SK-N-SH (cell line): Measurements from ENCODE around the gene SULT1B1. TPM values are rescaled to one million over a fixed set of nuclear protein-coding genes. Genes with fewer than 3 reads are reported as not detected.

Source experiments
- CTCF ChIA-PET: fragments of 300-600, 350-600 bp; formaldehyde crosslinking; extraction: SDS; loops from one replicate; lab custom pipeline; 2021; lab: Yijun Ruan, JAX
- POLR2A ChIA-PET: fragments of 350-600 bp; sonication (Branson Sonifier 250); formaldehyde crosslinking; extraction: SDS; loops from one replicate; lab custom pipeline; 2020; ENCODE audit warnings: antibody characterized with exemption, inconsistent platforms; lab: Yijun Ruan, JAX
- DNase-seq: peaks from one replicate; pipeline ENCODE4 v3.0.0; 2012
- H2AFZ ChIP-seq: fragments of 200-600 bp; sonication (generic); 2 replicates; pipeline ENCODE4 v1.8.1; 2016; ENCODE audit warnings: antibody characterized with exemption, mild to moderate bottlenecking, low read depth
- H3F3A ChIP-seq: fragments of 200-600 bp; sonication (generic); replicated peaks from 2 replicates; pipeline ENCODE3; 2016; ENCODE audit warnings: antibody characterized with exemption, mild to moderate bottlenecking; ENCODE audit not compliant: insufficient read depth
- H3K27ac ChIP-seq, 2 experiments: fragments of 200-500 bp in 1 of 2; fragments of 200-600 bp in 1 of 2; sonication (Bioruptor generic) in 1 of 2; sonication (generic), shearing (Covaris generic) in 1 of 2; 2 replicates each; pipeline versions ENCODE4 v1.5.1 to v1.6.1; 2014 to 2016; ENCODE audit warnings: low read depth in 2 of 2, inconsistent platforms in 1 of 2, low read length in 1 of 2, mild to moderate bottlenecking in 1 of 2, mixed read lengths in 1 of 2
- H3K27me3 ChIP-seq: fragments of 200-600 bp; sonication (generic), shearing (Covaris generic); 2 replicates; pipeline ENCODE4 v1.6.1; 2016; ENCODE audit warnings: mixed run types; ENCODE audit not compliant: insufficient read depth
- H3K36me3 ChIP-seq, 2 experiments: fragments of 200-500 bp in 1 of 2; fragments of 200-600 bp in 1 of 2; sonication (Bioruptor generic) in 1 of 2; sonication (generic) in 1 of 2; replicated peaks in 1 of 2; 2 replicates each; pipeline versions ENCODE3 to v1.5.1; 2014 to 2016; ENCODE audit warnings: low read length in 1 of 2, mild to moderate bottlenecking in 1 of 2; ENCODE audit not compliant: insufficient read depth in 2 of 2, control insufficient read depth in 1 of 2
- H3K4me1 ChIP-seq, 2 experiments: fragments of 200-500 bp in 1 of 2; fragments of 200-600 bp in 1 of 2; sonication (Bioruptor generic) in 1 of 2; sonication (generic), shearing (Covaris generic) in 1 of 2; 2 replicates each; pipeline versions ENCODE4 v1.5.1 to v1.6.1; 2014 to 2016; ENCODE audit warnings: low read depth in 1 of 2, low read length in 1 of 2, mixed run types in 1 of 2; ENCODE audit not compliant: insufficient read depth in 2 of 2, control insufficient read depth in 1 of 2
- H3K4me2 ChIP-seq: fragments of 200-600 bp; sonication (generic), shearing (Covaris generic); 2 replicates; pipeline ENCODE4 v1.6.1; 2017; ENCODE audit warnings: mixed run types
- H3K4me3 ChIP-seq, 2 experiments: fragments of 200-500 bp in 1 of 2; fragments of 200-600 bp in 1 of 2; sonication (Bioruptor generic) in 1 of 2; sonication (generic), shearing (Covaris generic) in 1 of 2; 2 replicates each; pipeline versions ENCODE4 v1.5.1 to v1.8.1; 2014 to 2016; ENCODE audit warnings: low read depth in 2 of 2, inconsistent platforms in 1 of 2, low read length in 1 of 2, mild to moderate bottlenecking in 1 of 2, mixed read lengths in 1 of 2, moderate library complexity in 1 of 2
- H3K79me2 ChIP-seq: fragments of 200-600 bp; sonication (generic); 2 replicates; pipeline ENCODE4 v1.8.1; 2017; ENCODE audit warnings: mild to moderate bottlenecking; ENCODE audit not compliant: insufficient read depth
- H3K9ac ChIP-seq: fragments of 200-600 bp; sonication (generic); 2 replicates; pipeline ENCODE4 v1.6.1; 2017; ENCODE audit warnings: mixed run types
- H3K9me2 ChIP-seq: fragments of 200-600 bp; sonication (generic); 2 replicates; pipeline ENCODE4 v1.6.1; 2017; ENCODE audit warnings: mixed run types
- H3K9me3 ChIP-seq: fragments of 200-600 bp; sonication (generic); 2 replicates; pipeline ENCODE4 v1.6.1; 2017; ENCODE audit warnings: mixed run types, mild to moderate bottlenecking, moderate library complexity
- H4K20me1 ChIP-seq: fragments of 200-600 bp; sonication (generic); 2 replicates; pipeline ENCODE4 v1.6.1; 2017; ENCODE audit warnings: mild to moderate bottlenecking, mixed run types; ENCODE audit not compliant: insufficient read depth
- CHD2 ChIP-seq: fragments of 150-350 bp; IDR thresholded peaks from 2 replicates; pipeline ENCODE4 v1.6.1; 2018; ENCODE audit warnings: low read length; ENCODE audit not compliant: partially characterized antibody
- CTCF ChIP-seq: fragments of 200-600 bp; sonication (generic); IDR thresholded peaks from 2 replicates; pipeline ENCODE4 v1.6.1; 2017; ENCODE audit warnings: antibody characterized with exemption, mild to moderate bottlenecking, moderate library complexity
- ELF1 ChIP-seq: IDR thresholded peaks from 2 replicates; pipeline ENCODE4 v1.4.0; 2012
- EP300 ChIP-seq, 2 experiments: IDR thresholded peaks; 2 replicates each; pipeline versions ENCODE4 v1.4.0 to v1.6.1; 2012; ENCODE audit warnings: borderline replicate concordance in 1 of 2, low read depth in 1 of 2, low read length in 1 of 2
- EZH2phosphoT487 ChIP-seq: fragments of 200-600 bp; sonication (generic); IDR thresholded peaks from 2 replicates; pipeline ENCODE4 v1.6.1; 2017; ENCODE audit warnings: low read depth, mixed run types, mild to moderate bottlenecking, antibody characterized with exemption, moderate library complexity, borderline replicate concordance
- FOSL2 ChIP-seq: IDR thresholded peaks from 2 replicates; pipeline ENCODE4 v1.4.0; 2012; ENCODE audit warnings: low read depth, mild to moderate bottlenecking, moderate library complexity, borderline replicate concordance
- IRF3 ChIP-seq: fragments of 150-350 bp; IDR thresholded peaks from 2 replicates; pipeline ENCODE4 v1.6.1; 2016; ENCODE audit warnings: mild to moderate bottlenecking, low read depth, low read length
- JUND ChIP-seq: IDR thresholded peaks from 2 replicates; pipeline ENCODE4 v1.4.0; 2012
- MAX ChIP-seq: IDR thresholded peaks from 2 replicates; pipeline ENCODE4 v1.4.0; 2012; ENCODE audit warnings: low read depth
- MEF2A ChIP-seq: IDR thresholded peaks from 2 replicates; pipeline ENCODE4 v1.4.0; 2012; ENCODE audit warnings: low read depth, borderline replicate concordance
- NRF1 ChIP-seq: IDR thresholded peaks from 2 replicates; pipeline ENCODE4 v1.6.1; 2012; ENCODE audit warnings: low read depth, mild to moderate bottlenecking, low read length
- POLR2AphosphoS5 ChIP-seq: IDR thresholded peaks from 2 replicates; pipeline ENCODE4 v1.6.1; 2012; ENCODE audit warnings: low read depth, low read length
- RCOR1 ChIP-seq: fragments of 150-350 bp; IDR thresholded peaks from 2 replicates; pipeline ENCODE4 v1.6.1; 2017; ENCODE audit warnings: antibody characterized with exemption, low read length
- REST ChIP-seq: IDR thresholded peaks from 2 replicates; pipeline ENCODE4 v1.6.1; 2012; ENCODE audit warnings: mild to moderate bottlenecking, low read depth, low read length, moderate library complexity
- RFX5 ChIP-seq: IDR thresholded peaks from 2 replicates; pipeline ENCODE4 v1.6.1; 2012; ENCODE audit warnings: mild to moderate bottlenecking, improper control_type of control experiment, low read length
- RXRA ChIP-seq: IDR thresholded peaks from 2 replicates; pipeline ENCODE4 v1.4.0; 2012; ENCODE audit warnings: low read depth, mild to moderate bottlenecking, borderline replicate concordance
- SMC3 ChIP-seq: IDR thresholded peaks from 2 replicates; pipeline ENCODE4 v1.6.1; 2012; ENCODE audit warnings: low read depth, low read length, improper control_type of control experiment
- TCF12 ChIP-seq: IDR thresholded peaks from 2 replicates; pipeline ENCODE4 v1.4.0; 2012
- TEAD4 ChIP-seq: IDR thresholded peaks from 2 replicates; pipeline ENCODE4 v1.4.0; 2012; ENCODE audit warnings: mild to moderate bottlenecking, borderline replicate concordance; ENCODE audit not compliant: insufficient read depth
- YY1 ChIP-seq: IDR thresholded peaks from 2 replicates; pipeline ENCODE4 v1.4.0; 2012; ENCODE audit warnings: low read depth, mild to moderate bottlenecking
- ZBTB33 ChIP-seq: IDR thresholded peaks from 2 replicates; pipeline ENCODE4 v1.4.0; 2012; ENCODE audit warnings: low read depth, borderline replicate concordance
- WGBS: methylation state at CpG from one replicate; pipeline ENCODE4 v1.1.6; 2017; ENCODE audit warnings: low lambda C conversion rate; 5-methylcytosine and 5-hydroxymethylcytosine counted together
- polyA plus RNA-seq, 3 experiments: library from polyadenylated mRNA; depleted of rRNA; stranded (reverse); fragments of >200 nt; gene quantifications; 2 replicates each; pipeline ENCODE4 v1.2.3, GENCODE V29; 2012

The SULT1B1 gene
- polyA plus RNA-seq, 1 of the 3 experiments (the other 2 are of a cell fraction): 14.7 TPM

- Histone ChIP-seq H3K4me2 (no peak overlapping the region), H3K36me3 (peaks cover 0 to 6% of the 10 kb centered on the region in 2 experiments), H3K4me3 (no peak overlapping the region), H3K27me3 (no peaks in the 10 kb centered on the region), H3K9ac (no peak overlapping the region), H3K4me1 (0 out of 4 replicates have a peak, but pooled peaks cover 0 to 1% of the 10 kb centered on the region in 2 experiments), H3K9me2 (peaks cover 5% of the 10 kb centered on the region; the same call in 1 of the 2 replicates), H3K9me3 (no peaks in the 10 kb centered on the region), H3F3A (no peaks in the 10 kb centered on the region), H4K20me1 (no peaks in the 10 kb centered on the region), H3K79me2 (no peaks in the 10 kb centered on the region), H3K27ac (no peak overlapping the region), H2AFZ (no peak overlapping the region)
- 40% methylated on average over 2 of the region's 2 CpGs for WGBS
- ChIA-PET CTCF (no interaction called here), POLR2A (no interaction called here)
- no peak for TF ChIP-seq RFX5
- DNase-seq: no peak
Measured at GRCh38 chr4:69713593-69713992, 46.8 kb downstream of the SULT1B1 start.

GRCh38 chr4:69710580-69710979, 49.8 kb downstream of the SULT1B1 start:
- no peaks in the 10 kb centered on the region for H3F3A ChIP-seq
- ChIA-PET POLR2A (no interaction called here), CTCF (no interaction called here)
- H4K20me1 ChIP-seq: no peaks in the 10 kb centered on the region
- no peak overlapping the region for H3K9ac ChIP-seq
- no peaks in the 10 kb centered on the region for H3K9me3 ChIP-seq
- no peaks in the 10 kb centered on the region; a peak in 1 of 4 replicates for H3K4me1 ChIP-seq
- no peaks in the 10 kb centered on the region for H3K9me2 ChIP-seq
- H3K27ac ChIP-seq: no peak overlapping the region
- no peak overlapping the region for H2AFZ ChIP-seq
- H3K27me3 ChIP-seq: no peaks in the 10 kb centered on the region
- no peak for TF ChIP-seq CHD2
- no peak for TF ChIP-seq MAX
- no peak for TF ChIP-seq MEF2A
- TF ChIP-seq RCOR1: no peak
- no peak for TF ChIP-seq JUND
- no peak for TF ChIP-seq ELF1
- no peak for TF ChIP-seq REST
- TF ChIP-seq TCF12: no peak
- no peak for TF ChIP-seq IRF3
- TF ChIP-seq FOSL2: no peak
- TF ChIP-seq NRF1: no peak
- no peak for TF ChIP-seq ZBTB33
- no peak for TF ChIP-seq POLR2AphosphoS5
- TF ChIP-seq CTCF: no peak
- TF ChIP-seq TEAD4: no peak
- TF ChIP-seq EZH2phosphoT487: no peak
- no peak for TF ChIP-seq EP300 (IDR thresholded peaks at IDR 0.05; ENCODE audit: borderline replicate concordance in 1 of 2, low read depth in 1 of 2, low read length in 1 of 2)
- TF ChIP-seq SMC3: no peak
- no peak for TF ChIP-seq RXRA
- TF ChIP-seq YY1: no peak
- WGBS: 34% methylated on average over 2 of the region's 2 CpGs
- no peak for DNase-seq
- H3K4me2 ChIP-seq: no peak overlapping the region
- no peaks in the 10 kb centered on the region for H3K79me2 ChIP-seq
- H3K36me3 ChIP-seq: peaks cover 0 to 6% of the 10 kb centered on the region in 2 experiments
- H3K4me3 ChIP-seq: no peak overlapping the region
